H1 (cell line): ENCODE results near the gene CD28.

Experiments used
- CTCF ChIP-seq, 3 experiments: IDR thresholded peaks; 1 replicate in 2 of 3; 2 replicates in 1 of 3; pipeline versions ENCODE4 v1.5.1 to v1.6.1; 2011; ENCODE audit warnings: low read length in 3 of 3, mild to moderate bottlenecking in 3 of 3, inconsistent platforms in 2 of 3, low read depth in 1 of 3, moderate library complexity in 1 of 3; ENCODE audit not compliant: insufficient read depth in 1 of 3; ENCODE audit errors: control extremely low read depth in 1 of 3
- EZH2 ChIP-seq: fragments of 200-600 bp; sonication (generic); IDR thresholded peaks from 2 replicates; pipeline ENCODE4 v1.7.1; 2012; ENCODE audit warnings: low read depth, mild to moderate bottlenecking, moderate library complexity, low read length, inconsistent platforms; ENCODE audit not compliant: severe bottlenecking
- POLR2A ChIP-seq, 2 experiments: IDR thresholded peaks; 1 replicate in 1 of 2; 2 replicates in 1 of 2; pipeline ENCODE4 v1.6.1; 2011; ENCODE audit warnings: low read depth in 2 of 2, low read length in 2 of 2, mild to moderate bottlenecking in 2 of 2; ENCODE audit errors: control extremely low read depth in 1 of 2
- SIN3A ChIP-seq, 2 experiments: IDR thresholded peaks in 1 of 2; conservative IDR thresholded peaks in 1 of 2; 2 replicates each; pipeline ENCODE4 v1.6.1; 2011 to 2012; ENCODE audit warnings: low read length in 2 of 2, improper control_type of control experiment in 1 of 2, low read depth in 1 of 2, mild to moderate bottlenecking in 1 of 2
- USF2 ChIP-seq: IDR thresholded peaks from 2 replicates; pipeline ENCODE4 v1.6.1; 2011; ENCODE audit warnings: low read length, improper control_type of control experiment

- no peak for TF ChIP-seq CTCF (IDR thresholded peaks at IDR 0.05; ENCODE audit: control extremely low read depth in 1 of 3, insufficient read depth in 1 of 3, low read depth in 1 of 3, low read length in 3 of 3)
- no peak for TF ChIP-seq USF2
- no peak for TF ChIP-seq EZH2
- no peak for TF ChIP-seq POLR2A (IDR thresholded peaks at IDR 0.05; ENCODE audit: control extremely low read depth in 1 of 2, low read depth in 2 of 2, low read length in 2 of 2)
- no peak for TF ChIP-seq SIN3A (conservative IDR thresholded peaks at IDR 0.05 in 1 of 2, IDR thresholded peaks at IDR 0.05 in 1 of 2; ENCODE audit: low read depth in 1 of 2, low read length in 2 of 2)
Measured at GRCh38 chr2:203708846-203709396, 2.5 kb downstream of the CD28 start.
